ENCODE results near the gene OR52E4.

Gene OR52E4

GRCh38 chr11:5851002-5851401, 29.4 kb upstream of the OR52E4 start (continued):
- TF ChIP-seq PRDM1 (tag by site-specific recombination; IDR thresholded peaks at IDR 0.05) (no peak), BCL11A (tag by site-specific recombination; IDR thresholded peaks at IDR 0.05; ENCODE audit: low read depth) (no peak), MYNN (tag by site-specific recombination; IDR thresholded peaks at IDR 0.05; ENCODE audit: borderline replicate concordance) (no peak)

GRCh38 chr11:5857590-5857989, 22.8 kb upstream of the OR52E4 start, which contains the start of gene OR52E8:
Gene OR52E8 (minus strand): TSS chr11:5857690. CDS start chr11:5857690, 0 bp downstream.
- CTCF ChIA-PET = no interaction called here
- no peaks in the 10 kb centered on the region for H3K4me1 ChIP-seq (ENCODE audit: control insufficient read depth, insufficient read depth, low read length)
- POLR2A ChIA-PET = no interaction called here
- no peaks in the 10 kb centered on the region for H3K9me3 ChIP-seq (ENCODE audit: control insufficient read depth, insufficient read depth, low read depth, low read length)
- no peak within 1 kb of the TSS for H3K4me3 ChIP-seq (ENCODE audit: low read depth, low read length)
- no peaks in the 10 kb centered on the region for H3K36me3 ChIP-seq (ENCODE audit: control insufficient read depth in 2 of 2, insufficient read depth in 1 of 2, low read length in 2 of 2)
- H3K27ac ChIP-seq (ENCODE audit: extremely low read depth, low read depth, low read length) = no peak within 1 kb of the TSS
- TF ChIP-seq ZNF394 (tag by site-specific recombination; IDR thresholded peaks at IDR 0.05; ENCODE audit: borderline replicate concordance) (no peak), ZNF624 (tag by site-specific recombination; IDR thresholded peaks at IDR 0.05) (no peak), ZNF830 (tag by site-specific recombination; IDR thresholded peaks at IDR 0.05; ENCODE audit: low read depth) (no peak), ZNF530 (tag by site-specific recombination; IDR thresholded peaks at IDR 0.05; ENCODE audit: low read depth) (no peak), ZNF837 (tag by site-specific recombination; IDR thresholded peaks at IDR 0.05) (no peak), ZNF2 (tag by site-specific recombination; IDR thresholded peaks at IDR 0.05) (no peak)
- TF ChIP-seq, protein P1, sequence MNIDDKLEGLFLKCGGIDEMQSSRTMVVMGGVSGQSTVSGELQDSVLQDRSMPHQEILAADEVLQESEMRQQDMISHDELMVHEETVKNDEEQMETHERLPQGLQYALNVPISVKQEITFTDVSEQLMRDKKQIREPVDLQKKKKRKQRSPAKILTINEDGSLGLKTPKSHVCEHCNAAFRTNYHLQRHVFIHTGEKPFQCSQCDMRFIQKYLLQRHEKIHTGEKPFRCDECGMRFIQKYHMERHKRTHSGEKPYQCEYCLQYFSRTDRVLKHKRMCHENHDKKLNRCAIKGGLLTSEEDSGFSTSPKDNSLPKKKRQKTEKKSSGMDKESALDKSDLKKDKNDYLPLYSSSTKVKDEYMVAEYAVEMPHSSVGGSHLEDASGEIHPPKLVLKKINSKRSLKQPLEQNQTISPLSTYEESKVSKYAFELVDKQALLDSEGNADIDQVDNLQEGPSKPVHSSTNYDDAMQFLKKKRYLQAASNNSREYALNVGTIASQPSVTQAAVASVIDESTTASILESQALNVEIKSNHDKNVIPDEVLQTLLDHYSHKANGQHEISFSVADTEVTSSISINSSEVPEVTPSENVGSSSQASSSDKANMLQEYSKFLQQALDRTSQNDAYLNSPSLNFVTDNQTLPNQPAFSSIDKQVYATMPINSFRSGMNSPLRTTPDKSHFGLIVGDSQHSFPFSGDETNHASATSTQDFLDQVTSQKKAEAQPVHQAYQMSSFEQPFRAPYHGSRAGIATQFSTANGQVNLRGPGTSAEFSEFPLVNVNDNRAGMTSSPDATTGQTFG (tag by site-specific recombination; IDR thresholded peaks at IDR 0.05; ENCODE audit: borderline replicate concordance) = no peak
- TF ChIP-seq, protein P2, sequence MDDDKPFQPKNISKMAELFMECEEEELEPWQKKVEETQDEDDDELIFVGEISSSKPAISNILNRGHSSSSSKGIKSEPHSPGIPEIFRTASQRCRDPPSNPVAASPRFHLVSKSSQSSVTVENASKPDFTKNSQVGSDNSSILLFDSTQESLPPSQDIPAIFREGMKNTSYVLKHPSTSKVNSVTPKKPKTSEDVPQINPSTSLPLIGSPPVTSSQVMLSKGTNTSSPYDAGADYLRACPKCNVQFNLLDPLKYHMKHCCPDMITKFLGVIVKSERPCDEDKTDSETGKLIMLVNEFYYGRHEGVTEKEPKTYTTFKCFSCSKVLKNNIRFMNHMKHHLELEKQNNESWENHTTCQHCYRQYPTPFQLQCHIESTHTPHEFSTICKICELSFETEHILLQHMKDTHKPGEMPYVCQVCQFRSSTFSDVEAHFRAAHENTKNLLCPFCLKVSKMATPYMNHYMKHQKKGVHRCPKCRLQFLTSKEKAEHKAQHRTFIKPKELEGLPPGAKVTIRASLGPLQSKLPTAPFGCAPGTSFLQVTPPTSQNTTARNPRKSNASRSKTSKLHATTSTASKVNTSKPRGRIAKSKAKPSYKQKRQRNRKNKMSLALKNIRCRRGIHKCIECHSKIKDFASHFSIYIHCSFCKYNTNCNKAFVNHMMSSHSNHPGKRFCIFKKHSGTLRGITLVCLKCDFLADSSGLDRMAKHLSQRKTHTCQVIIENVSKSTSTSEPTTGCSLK (tag by site-specific recombination; IDR thresholded peaks at IDR 0.05) = no peak

DNA sequence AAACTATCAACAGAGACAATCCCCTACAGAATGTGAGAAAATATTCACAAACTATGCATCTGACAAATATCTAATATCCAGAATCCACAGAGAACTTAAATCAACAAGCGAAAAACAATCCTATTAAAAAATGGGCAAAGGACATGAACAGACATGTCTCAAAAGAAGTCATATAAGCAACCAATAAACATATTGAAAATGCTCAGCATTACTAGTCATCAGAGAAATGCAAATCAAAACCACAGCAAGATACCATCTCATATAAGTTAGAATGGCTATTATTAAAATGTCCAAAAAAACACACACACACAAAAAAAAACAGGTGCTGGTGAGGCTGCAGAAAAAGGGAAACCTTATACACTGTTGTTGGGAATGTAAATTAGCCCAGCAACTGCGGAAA, 14.6 kb upstream of the OR52E4 start:
- TF ChIP-seq, protein P3, sequence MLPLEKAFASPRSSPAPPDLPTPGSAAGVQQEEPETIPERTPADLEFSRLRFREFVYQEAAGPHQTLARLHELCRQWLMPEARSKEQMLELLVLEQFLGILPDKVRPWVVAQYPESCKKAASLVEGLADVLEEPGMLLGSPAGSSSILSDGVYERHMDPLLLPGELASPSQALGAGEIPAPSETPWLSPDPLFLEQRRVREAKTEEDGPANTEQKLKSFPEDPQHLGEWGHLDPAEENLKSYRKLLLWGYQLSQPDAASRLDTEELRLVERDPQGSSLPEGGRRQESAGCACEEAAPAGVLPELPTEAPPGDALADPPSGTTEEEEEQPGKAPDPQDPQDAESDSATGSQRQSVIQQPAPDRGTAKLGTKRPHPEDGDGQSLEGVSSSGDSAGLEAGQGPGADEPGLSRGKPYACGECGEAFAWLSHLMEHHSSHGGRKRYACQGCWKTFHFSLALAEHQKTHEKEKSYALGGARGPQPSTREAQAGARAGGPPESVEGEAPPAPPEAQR (tag by site-specific recombination; IDR thresholded peaks at IDR 0.05) = no peak
- TF ChIP-seq ZNF777 (tag by site-specific recombination; IDR thresholded peaks at IDR 0.05; ENCODE audit: borderline replicate concordance) (no peak), BCL11A (tag by site-specific recombination; IDR thresholded peaks at IDR 0.05; ENCODE audit: low read depth) (no peak), ZNF133 (tag by site-specific recombination; IDR thresholded peaks at IDR 0.05) (no peak), YY2 (tag by site-specific recombination; IDR thresholded peaks at IDR 0.05) (no peak), EGR2 (tag by site-specific recombination; IDR thresholded peaks at IDR 0.05; ENCODE audit: low read depth) (no peak), ZFP41 (tag by site-specific recombination; IDR thresholded peaks at IDR 0.05; ENCODE audit: borderline replicate concordance) (no peak), ZNF157 (tag by site-specific recombination; IDR thresholded peaks at IDR 0.05) (no peak), REPIN1 (tag by site-specific recombination; IDR thresholded peaks at IDR 0.05; ENCODE audit: low read depth) (no peak), ZNF548 (tag by site-specific recombination; IDR thresholded peaks at IDR 0.05) (no peak), ZBTB7A (tag by site-specific recombination; IDR thresholded peaks at IDR 0.05; ENCODE audit: low read depth) (no peak), ZNF600 (tag by site-specific recombination; IDR thresholded peaks at IDR 0.05) (no peak), ZNF530 (tag by site-specific recombination; IDR thresholded peaks at IDR 0.05; ENCODE audit: low read depth) (no peak)
- Histone ChIP-seq H3K27ac (ENCODE audit: extremely low read depth, low read depth, low read length) (no peak overlapping the region), H3K4me1 (ENCODE audit: control insufficient read depth, insufficient read depth, low read length) (no peaks in the 10 kb centered on the region), H3K9me3 (ENCODE audit: control insufficient read depth, insufficient read depth, low read depth, low read length) (no peaks in the 10 kb centered on the region), H3K4me3 (ENCODE audit: low read depth, low read length) (no peak overlapping the region), H3K36me3 (ENCODE audit: control insufficient read depth in 2 of 2, insufficient read depth in 1 of 2, low read length in 2 of 2) (no peaks in the 10 kb centered on the region)
- ChIA-PET POLR2A (no interaction called here), CTCF (no interaction called here)

All from HEK293 (cell line).